ENCODE data around the gene KLHDC8B.

The KLHDC8B gene

DNA sequence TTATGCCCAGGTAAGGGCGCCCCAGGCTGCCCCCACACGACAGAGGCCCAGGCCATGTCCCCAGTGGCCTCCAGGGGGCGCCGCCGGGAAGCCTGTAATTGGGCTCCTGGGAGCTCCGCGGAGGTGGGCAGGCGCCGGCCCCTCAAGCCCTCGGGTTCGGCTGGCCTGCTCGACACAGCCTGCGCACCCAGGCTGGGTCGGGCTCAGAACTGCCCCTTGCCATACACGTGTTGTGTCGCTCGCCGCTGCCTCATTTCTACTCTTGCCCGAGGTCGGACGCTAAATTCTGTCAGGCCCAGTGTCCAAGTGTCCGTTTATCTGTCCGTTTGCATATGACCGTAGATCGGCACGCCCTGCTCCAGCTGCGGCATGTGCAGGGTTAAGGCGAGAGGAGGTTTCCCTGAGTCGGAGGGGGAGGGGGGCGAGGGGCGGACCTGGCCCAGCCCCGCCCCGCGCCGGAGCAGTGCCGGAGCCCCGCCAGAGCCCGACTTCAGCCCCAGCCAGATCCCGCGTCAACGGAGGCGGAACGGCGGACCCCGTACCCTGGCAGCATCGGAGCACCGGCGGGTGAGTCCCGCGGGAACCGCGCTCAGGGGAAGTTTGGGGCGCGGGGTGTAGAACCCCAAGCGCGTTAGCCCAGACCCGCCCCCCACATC is at the start of gene KLHDC8B:
TSS of gene KLHDC8B (plus strand) at position 480 of the 656 bp plus-strand sequence. CDS start 1,172 bp downstream, outside the sequence.
- DNase-seq (ENCODE audit: low spot score), result peak; percentile 85

DNA sequence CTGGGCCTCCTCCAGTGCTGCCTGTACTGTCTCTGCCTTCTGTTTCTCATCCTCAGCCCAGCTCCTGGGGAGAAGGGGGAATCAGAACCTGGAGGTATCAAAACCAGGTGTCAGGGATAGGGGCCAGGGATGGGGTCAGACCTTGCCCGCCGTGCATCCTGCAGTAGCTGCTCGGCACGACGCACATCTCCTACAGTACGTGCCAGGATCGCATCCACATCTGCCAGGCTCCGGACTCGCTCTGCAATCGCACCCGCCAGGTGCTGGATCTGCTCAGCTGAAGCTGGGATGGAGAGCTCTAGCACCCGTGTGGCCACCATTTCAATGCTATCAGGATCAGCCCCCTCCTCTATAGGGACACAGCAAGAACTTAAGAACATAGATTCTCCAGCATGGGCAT is 49.4 kb upstream of the KLHDC8B start:
- DNase-seq (ENCODE audit: low spot score), result no peak

DNA sequence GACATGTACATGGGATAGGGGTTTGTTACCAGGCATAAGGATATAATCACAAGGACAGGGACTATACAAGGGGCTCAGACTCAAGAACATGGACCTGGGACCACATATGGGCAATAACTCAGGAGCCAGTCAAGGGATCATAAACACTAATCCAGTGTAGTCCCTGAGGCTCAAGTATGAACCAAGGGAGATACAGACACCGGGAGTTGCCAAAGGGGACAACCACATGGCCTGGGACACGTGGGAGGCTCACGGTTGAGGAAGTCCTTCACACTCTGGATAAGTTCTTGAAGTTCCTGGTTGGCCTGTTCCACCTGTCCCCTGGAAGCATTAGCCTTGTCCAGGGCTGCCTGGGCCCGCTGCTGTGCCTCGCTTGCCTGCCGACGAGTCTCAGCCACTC is 48.9 kb upstream of the KLHDC8B start:
- DNase-seq (ENCODE audit: low spot score), result no peak

DNA sequence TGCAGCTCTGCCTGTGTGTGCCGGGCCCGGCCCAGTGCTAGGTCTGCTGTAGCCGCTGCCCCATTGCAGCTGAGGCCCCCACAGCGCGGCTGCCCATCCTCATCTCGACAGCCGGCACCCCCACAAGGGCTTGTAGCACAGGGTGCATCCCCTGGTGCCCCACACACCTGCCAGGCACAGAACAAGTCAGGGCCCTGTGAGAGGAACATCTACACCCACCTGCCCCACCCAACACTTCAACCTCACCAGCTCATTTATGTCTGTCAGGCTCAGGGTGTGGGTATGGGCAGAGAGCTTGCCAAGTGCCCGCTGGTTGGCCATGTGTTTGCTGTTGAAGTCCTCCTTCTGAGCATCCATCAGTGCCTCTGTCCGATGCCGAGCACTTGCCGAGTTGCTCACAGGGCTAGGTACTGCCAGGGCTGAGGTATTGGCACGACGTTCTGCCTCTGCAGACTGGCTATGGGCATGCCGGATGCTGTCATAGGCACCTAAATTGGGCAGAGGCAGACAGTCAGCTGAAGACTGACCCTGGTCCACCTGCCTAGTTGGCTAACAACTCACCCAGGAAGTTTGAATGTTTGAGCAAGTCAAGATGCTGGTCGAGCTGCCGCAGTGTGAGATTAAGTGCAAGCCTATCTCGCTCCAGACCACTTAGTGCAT is 48.4 kb upstream of the KLHDC8B start:
- DNase-seq (ENCODE audit: low spot score), result no peak

DNA sequence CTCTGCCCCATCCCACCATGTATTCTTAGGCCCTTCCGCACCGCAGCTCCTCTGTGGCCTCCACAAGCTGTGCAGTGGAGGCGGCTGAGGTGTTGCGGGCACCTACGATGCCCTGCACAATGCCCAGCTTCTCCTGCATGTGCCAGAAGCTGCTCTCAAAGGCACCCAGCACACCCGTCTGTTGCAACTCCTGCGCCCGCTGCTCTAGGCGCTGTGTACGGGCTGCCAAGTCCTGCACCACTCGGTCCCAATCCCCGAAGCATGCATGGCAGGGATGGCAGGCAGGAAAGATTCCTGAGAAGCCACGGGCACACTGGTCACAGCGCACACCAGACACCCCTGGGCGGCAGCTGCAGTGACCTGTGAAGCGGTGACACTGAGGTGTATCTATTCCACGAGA is 47.7 kb upstream of the KLHDC8B start:
- DNase-seq (ENCODE audit: low spot score), result no peak

DNA sequence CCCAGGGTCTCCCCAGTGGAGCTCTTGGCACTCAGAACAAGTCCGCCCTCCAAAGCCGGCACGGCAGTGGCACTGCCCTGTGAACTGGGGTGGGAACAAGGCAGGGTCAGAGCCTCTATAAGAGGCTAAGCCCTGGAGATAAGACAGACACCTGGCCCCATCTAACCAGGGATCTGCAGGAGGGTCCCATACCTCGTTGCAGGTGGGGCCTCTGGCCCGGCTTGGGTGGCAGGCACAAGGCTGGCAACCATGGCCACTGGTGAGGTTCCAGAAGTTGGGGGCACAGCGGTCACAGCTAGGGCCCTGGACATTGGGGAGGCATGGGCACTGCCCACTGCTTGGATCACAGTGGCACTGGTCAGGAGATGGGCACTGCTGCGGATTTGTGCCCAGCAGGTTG is 47.2 kb upstream of the KLHDC8B start:
- DNase-seq (ENCODE audit: low spot score), result no peak

DNA sequence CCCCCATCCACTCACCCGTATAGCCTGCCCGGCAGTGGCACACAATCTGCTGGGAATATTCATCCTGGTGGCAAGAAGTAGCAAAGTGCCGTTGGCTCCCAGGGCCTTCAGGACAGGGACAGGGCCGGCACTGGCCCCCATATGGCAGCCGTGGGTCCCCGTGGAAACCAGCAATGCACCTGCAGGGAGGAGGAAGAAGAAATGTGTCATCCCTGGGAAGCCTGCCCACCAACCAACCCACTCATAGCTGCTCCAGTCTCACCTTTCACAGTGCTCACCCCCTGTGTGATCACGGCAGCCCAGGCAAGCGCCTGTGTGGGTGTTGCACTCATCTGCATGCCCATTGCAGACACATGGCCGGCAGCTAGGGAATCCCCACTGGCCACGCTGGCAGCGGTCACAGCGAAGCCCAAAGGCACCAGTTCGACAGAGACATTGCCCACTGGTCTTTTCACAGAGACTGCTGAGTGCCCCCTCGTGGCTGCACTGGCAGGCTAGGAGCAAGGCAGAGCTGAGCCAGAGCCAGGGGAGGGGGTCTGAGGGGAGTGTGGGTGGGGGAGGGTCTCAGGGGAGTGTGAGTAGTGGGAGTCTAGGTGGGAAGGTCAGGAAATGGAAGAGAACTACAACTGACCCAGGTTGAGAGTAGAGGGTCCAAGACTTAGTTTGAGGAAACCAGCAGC is 46.3 kb upstream of the KLHDC8B start:
- DNase-seq (ENCODE audit: low spot score), result no peak

DNA sequence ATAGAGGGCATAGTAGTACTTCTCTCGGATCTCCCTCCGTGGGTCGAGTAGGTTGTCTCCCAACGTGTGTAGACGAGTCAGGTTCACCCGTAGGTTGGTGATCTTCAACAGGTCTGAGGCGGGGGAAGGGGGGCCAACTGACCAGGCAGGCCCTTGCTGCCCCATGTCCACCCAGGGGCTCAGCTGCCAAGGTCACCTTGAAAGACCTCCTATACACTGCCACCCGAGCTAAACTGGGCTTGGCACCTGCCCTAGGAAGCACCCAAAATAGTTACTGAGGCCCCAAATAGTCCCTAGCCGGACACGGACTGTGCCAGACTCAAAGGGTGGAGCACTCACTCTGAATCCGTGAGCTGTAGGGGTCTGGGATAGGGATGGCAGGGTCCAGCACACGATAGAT is 40.4 kb upstream of the KLHDC8B start:
- DNase-seq (ENCODE audit: low spot score), result no peak

DNA sequence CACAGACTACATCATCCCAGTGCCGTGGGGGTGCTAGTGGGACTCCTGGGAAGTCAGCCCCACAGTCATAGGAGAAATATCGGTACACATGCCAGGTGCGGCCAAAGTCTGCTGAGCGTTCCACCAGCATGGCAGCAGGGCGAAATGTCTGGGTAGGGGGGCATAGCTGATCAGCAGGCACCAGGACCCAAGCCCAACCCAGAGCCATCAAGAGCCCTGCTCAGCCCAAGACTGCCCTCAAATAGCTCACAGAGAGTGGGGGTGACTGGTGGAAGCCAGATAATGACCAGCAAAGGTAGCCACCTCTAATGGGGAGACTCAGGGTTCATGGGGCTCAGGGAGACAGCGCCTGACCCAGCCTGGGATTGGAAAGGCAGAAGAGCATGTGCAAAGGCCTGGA is 39.8 kb upstream of the KLHDC8B start:
- no peak for DNase-seq (ENCODE audit: low spot score)

DNA sequence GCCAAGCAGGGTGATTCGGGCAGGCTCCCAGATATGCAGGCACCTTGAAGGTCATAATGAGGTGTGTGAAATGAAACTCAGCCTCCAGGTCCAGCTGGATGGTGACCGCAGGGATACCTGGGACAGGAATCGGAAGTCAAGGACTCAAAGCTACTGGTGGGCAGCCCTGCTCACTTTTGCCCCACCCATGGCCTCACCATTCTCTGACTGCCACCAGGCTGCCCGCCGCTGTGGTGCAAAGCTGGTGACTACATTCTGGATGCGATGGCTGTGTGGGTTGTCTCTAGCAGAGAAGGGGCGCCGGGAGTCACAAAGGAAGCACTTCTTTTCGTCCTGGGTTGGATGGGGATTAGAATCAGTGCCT is 39.3 kb upstream of the KLHDC8B start:
- no peak for DNase-seq (ENCODE audit: low spot score)

DNA sequence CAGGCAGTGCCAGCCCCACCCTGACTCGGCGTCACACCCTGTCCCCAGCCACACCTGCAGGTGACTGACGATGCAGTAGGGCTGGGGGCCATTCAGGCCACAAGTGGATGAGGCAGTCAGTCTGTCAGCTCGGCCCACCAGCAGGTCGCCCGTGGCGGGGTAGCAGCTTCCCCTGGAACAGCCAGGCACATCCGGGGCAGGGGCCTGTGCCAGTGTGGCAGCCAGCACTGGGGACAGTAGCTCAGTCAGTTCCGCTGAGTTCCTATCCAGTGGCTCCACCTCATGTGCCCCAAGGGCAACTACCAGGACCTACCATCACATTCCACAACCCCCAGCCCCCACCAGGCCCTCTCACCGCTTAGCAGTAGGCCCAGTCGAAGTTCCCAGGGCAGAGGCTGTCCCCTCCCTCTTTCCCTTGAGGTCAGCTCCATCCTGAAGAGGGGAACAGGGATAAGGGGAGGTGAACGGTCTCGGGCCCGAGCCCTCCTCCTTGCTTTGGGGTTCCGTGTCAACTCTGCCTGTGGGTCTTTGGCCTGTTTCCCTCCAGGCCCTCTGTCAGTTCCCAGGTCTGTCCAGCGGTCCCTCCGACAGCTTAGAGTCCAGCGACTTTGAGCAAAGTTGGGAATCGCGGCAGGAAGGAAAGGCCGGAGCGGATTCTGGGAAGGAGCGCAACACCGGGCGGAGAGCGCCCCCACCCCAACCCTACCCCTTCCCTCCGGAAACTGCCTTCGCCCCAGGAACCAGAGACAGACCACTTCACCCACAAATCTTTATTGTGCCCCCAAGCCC is 38.8 kb upstream of the KLHDC8B start, which contains the start of gene LAMB2:
TSS of gene LAMB2 (minus strand) at position 614 of the 789 bp plus-strand sequence. CDS start at position 431, 183 bp downstream.
- no peak for DNase-seq (ENCODE audit: low spot score)

DNA sequence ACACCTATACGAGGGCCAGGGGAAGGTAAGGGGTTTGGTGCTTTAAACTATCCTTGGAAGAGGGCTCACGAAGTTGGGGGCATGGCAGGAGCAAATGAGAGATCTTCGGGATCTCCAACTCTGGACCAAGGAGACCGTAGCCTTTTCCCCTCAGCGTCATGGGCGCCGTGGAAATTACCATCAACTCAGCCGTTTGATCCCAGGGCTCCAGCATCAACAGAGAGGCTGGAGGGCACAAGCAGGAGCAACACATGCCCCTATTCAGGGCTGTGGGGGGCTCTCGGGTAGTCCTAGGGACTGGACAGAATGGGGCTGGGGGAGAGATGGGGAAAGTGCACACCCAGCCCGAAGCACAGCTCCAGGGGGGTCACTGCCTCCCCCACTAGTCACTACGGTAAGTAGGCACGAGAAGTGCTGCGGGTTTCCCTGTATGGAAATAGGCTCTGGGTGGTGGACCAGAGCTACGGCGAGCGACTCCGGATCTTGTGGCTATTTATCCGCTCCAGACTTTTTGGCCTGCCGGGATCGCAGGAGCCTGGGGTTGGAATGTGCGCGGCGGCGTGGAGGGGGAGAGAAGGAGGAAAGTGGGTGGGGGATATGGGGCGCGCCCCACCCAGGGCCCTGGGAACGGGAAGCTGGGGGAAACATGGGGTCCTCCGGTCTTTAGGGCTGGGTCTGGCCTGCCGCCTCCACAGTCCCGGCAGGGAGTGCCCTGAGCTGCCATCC is 38.0 kb upstream of the KLHDC8B start:
- peak; percentile 29 for DNase-seq (ENCODE audit: low spot score)

DNA sequence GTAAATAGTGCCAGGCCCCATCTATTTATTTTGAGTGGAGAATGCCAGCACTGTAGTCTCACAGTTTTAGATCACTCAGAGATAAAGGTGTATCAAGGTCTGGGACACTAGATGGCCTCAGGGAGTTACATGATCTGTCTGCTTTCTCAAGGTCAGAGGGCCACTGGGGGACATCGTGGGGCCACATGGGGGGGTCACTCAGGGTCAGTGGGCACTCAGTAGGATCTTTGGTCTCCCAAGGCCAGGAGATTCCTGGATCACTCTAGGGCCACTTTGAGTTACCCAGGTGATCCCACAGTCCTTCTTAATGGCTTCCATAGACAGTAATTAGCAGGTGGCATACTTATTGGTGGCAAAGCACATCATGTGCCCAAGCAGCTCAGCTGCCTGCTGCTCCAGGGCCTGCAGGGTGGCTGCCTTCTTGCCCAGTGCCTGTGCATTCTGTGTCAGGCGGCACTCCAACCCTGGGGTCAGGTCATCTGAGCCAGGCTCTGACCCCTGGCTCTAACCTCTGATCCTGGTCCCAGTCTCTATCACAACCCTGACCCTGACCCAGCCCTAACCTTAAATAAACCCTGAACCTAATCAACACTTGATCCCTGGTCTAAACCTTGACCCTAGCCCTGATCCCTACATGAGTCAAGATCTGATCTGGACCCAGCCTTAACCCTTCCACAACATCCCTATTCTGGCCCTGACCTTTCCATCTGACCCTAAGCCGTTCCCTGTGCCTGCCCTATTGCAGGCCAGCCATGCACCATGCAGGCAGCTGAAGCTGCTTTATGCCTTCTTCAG is 36.7 kb upstream of the KLHDC8B start:
- DNase-seq (ENCODE audit: low spot score), result no peak

DNA sequence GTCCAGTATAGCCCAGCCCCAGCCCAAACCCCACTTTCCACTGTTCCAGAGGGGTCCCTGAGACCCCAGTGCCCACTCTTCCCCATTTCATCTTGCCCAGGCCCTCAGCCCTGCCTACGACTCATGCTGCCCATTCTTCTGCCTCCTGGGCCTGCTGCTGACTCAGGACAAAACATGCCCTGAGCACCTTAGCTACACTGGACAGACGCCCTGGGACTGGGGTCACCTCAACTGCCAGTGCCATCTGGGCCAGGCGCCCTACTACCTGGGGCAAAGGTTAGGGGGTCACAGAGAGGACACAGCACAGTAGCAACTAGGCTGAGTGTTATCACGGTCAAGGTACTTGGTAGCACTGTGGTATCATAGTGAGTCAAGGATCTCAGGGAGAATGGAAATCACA is 35.9 kb upstream of the KLHDC8B start:
- DNase-seq (ENCODE audit: low spot score), result no peak

DNA sequence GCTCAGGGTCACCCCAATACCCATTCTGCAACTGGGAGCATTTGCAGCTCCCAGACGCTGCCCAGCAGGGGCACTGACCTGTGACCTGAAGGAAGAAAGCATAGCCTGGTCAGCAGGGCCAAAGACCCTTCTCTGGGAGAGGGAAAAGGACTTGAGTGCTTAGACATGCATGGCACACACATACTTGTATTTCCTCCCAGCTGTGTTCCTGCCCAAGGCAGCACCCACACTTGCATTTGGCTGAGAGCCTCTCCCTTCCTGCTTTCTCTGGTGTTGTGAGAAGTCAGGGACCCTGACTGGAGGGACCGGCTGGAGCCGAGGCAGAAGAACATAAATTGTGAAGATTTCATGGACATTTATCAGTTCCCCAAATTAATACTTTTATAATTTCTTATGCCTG is 31.3 kb upstream of the KLHDC8B start:
- no peak for DNase-seq (ENCODE audit: low spot score)

DNA sequence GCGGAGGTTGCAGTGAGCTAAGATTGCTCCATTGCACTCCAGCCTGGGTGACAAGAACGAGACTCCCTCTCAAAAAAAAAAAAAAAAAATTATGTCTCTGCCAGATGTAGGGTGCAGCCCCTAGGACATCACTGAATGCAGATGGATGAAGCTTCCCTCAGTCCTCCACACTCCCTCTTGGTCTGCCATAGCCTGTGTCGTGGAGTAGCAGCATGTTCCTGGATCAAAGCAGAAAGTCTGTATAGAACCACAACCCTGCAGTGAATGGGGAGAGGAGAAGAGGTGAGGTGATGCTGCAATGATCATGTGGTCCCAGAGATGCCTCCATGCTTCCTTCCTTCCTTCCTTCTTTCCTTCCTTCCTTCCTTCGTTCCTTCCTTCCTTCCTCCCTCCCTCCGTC is 23.2 kb upstream of the KLHDC8B start:
- DNase-seq (ENCODE audit: low spot score), result no peak

DNA sequence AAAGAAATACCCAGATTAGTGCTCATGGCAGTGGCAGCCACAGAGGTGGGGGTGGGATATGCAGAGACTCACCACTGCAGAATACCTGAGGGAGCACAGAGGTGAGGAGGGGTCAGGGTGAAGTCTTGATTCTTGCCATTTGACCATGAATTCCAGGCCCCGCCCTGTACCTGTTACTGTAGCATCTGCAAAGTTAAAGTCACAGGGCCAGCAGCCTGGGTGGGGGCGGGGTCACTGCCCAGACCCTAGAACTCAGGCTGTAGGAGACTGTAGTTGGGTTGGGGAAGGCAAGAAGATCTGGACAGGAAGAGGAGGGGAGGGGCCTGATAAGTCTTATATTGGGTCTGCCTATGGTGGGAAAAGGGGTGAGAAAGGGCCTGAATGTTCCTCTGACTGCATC is 19.8 kb upstream of the KLHDC8B start:
- DNase-seq (ENCODE audit: low spot score), result no peak

DNA sequence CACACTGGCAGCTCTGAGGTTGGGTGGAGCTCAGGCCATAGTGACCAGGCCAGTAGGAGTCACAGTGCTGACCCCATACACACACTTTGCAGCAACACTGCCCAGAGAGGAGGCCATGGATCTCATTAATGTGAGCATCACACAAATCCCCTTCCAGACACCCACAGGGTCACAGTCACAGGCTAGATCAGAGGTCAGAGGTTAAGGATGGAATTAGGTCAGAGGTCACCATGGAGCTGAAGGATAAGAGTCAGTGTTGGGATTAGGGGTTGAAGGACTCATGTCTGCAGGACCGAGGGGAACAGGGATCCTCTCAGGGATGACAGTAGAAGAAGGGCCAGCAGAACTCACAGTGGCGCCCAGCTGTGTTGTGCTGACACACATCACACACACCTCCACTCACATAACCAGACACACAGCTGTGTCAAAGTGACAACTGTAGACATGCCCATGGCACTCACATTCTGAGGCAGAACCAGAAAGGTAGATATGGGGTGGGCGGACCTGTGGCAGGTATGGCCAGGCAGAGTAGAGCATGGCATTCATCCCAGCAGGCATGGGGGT is 18.0 kb upstream of the KLHDC8B start:
- no peak for DNase-seq (ENCODE audit: low spot score)

DNA sequence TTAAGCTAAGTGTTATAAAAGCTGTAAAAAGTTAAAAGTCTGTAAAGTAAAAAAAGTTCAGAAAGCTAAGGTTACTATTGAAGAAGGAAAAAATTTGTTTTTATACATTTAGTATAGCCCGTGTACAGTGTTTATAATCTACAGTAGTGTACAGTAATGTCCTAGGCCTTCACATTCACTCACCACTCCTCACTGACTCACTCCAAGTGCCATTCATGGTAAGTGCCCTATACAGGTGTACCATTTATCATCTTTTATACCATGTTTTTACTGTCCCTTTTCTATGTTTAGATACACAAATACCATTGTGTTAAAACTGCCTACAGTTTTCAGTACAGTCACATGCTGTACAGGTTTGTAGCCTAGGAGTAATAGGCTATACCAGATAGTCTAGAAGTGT is 14.1 kb upstream of the KLHDC8B start:
- DNase-seq (ENCODE audit: low spot score), result no peak

DNA sequence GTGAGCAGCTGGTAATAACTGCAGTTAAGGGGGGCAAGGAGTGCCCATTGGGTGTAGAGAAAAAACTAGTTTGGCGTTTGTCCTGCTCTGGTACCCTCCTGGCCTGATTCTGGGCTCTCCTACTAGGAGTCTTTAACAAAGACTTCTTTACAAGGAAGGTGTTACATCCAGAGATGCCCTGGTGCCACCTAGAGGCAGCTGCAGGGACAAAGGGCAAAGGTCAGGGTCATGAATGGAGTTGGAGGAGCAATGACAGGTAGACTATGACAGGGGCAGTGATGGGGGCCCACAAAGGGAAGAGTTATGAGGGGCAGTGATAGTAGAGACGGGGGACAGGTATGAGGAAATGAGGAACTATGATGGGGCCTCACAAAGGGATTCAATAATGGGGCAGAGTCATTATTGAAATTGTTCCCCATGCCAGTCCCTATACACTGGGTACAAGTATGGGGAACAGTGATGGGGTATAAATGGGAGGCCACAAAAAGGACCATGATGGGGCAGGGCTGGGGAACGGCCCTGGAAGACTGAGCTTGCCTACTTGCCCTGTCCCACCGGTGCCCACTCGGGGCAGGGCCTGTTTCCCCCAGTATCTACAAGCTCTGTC is 13.2 kb upstream of the KLHDC8B start:
- DNase-seq (ENCODE audit: low spot score), result peak; percentile 43

Data from germinal center (tissue), 1 donor.